ENCODE measurements around the gene GJB4.
"Not testable (repeated sequence)": the region's sequence is repeated elsewhere in the genome, so short reads cannot be mapped to it uniquely, and the experiment has no call there.

The GJB4 gene

DNA sequence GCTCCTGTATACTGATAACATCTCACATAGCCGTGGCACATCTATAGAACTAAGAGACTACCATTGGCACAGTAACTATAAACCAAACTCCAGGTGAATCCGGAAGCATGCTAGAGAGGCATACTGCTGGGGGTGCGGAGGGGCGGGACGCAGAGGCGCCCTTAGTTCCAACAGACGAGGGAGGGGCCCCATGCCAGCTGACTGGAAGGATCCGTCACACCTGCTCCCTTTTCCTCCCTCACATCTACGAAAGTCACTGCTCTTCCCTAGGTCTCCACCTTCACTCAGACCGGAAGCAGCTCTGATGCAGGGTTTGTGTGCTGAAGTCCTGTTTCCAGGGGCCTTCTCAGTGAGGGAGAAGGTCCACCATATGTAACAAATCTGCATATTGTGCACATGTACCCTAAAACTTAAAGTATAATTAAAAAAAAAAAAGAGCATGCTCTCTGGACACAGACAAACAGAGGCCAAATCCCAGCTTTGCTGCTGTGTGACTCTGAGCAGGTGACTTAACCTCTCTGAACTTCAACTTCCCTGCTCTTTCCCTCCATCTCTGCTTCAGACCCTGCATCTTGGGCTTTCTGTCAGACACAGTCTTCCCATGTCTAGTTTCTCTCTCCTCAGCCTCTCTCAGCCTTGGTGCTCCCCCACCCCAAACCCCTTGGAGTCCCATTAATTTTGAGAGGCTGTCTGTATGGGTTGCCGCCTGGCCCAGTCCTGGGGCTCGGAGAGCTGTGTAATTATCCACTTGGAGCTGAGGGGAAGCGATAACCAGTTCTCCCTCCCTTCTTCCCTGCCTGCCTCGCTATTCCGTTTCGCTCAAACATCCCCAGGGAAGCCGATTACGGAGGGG is 12.5 kb upstream of the GJB4 start:
- no peak for DNase-seq (ENCODE audit: low read depth in 3 of 3)

DNA sequence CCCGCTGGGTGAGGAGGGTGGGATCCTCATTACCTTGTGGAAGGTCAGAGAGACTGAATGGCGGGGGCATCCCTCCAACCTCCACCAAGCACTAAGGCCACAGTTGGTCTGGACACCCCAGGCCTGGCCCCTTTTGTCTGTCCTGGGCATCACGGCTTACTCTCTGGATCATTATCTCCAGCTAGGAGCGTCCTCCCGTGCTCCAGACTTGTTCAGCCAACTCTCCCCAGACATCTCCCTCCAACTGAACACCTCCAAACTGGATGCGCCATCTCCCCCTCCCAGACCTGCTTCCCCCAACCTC is 11.9 kb upstream of the GJB4 start:
- no peak for DNase-seq (ENCODE audit: low read depth in 3 of 3)

GRCh38 chr1:34749992-34750391 is 9.5 kb upstream of the GJB4 start:
- DNase-seq (ENCODE audit: low read depth in 3 of 3), result no peak

GRCh38 chr1:34750610-34751009 is 8.9 kb upstream of the GJB4 start:
- no peak for DNase-seq (ENCODE audit: low read depth in 3 of 3)

DNA sequence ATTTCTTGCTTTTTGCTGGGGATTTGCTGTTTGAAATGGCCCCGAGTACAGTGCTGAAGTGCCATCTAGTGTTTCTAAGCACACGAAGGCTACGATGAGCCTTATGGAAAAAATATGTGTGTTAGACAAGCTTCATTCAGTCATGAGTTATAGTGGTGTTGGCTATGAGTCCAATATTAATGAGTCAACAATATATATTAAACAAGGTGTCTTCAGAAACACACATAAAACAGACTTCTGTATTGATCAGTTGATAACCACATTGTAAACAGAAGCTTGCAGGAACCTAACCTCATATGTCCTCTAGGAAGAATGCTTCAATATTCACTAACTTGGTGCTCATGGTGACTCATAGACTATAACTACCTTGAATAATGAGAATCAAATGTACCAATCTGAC is 6.4 kb upstream of the GJB4 start:
- DNase-seq (ENCODE audit: low read depth in 3 of 3), result no peak

GRCh38 chr1:34754964-34755637 is 4.4 kb upstream of the GJB4 start, which contains the start of gene GJB5:
TSS of gene GJB5 (plus strand) at chr1:34755047. CDS start at chr1:34757331, 2,284 bp downstream.
- no peak for DNase-seq (ENCODE audit: low read depth in 3 of 3)

DNA sequence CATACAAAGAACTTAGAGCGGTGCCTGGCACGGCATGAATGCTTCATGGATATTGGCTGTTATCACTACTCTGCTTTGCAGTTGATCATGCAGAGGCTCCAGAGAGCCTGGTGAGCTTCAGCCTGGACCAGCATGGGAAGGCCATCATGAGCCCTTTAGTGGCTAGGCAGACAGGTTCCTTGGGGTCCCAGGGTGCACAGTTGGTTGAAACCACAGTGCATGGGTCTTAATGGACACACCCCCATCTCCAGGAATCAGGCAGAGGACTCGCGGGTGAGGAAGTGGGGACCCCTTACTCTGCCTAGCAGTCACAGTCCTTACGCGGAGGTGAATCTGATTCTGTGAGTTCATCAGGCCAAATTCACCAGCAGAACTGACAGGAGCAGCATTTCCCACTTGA is 3.6 kb upstream of the GJB4 start:
- DNase-seq (ENCODE audit: low read depth in 3 of 3), result no peak

DNA sequence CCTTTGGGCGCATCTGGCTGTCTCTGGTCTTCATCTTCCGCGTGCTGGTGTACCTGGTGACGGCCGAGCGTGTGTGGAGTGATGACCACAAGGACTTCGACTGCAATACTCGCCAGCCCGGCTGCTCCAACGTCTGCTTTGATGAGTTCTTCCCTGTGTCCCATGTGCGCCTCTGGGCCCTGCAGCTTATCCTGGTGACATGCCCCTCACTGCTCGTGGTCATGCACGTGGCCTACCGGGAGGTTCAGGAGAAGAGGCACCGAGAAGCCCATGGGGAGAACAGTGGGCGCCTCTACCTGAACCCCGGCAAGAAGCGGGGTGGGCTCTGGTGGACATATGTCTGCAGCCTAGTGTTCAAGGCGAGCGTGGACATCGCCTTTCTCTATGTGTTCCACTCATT is 2.2 kb upstream of the GJB4 start:
- no peak for DNase-seq (ENCODE audit: low read depth in 3 of 3)

GRCh38 chr1:34758751-34759150 is 789 bp upstream of the GJB4 start:
- DNase-seq (ENCODE audit: low read depth in 3 of 3), result no peak

DNA sequence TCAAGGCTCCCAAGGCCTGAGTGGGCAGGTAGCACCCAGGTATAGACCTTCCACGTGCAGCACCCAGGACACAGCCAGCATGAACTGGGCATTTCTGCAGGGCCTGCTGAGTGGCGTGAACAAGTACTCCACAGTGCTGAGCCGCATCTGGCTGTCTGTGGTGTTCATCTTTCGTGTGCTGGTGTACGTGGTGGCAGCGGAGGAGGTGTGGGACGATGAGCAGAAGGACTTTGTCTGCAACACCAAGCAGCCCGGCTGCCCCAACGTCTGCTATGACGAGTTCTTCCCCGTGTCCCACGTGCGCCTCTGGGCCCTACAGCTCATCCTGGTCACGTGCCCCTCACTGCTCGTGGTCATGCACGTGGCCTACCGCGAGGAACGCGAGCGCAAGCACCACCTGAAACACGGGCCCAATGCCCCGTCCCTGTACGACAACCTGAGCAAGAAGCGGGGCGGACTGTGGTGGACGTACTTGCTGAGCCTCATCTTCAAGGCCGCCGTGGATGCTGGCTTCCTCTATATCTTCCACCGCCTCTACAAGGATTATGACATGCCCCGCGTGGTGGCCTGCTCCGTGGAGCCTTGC is 1.7 kb downstream of the GJB4 start:
- DNase-seq (ENCODE audit: low read depth in 3 of 3), result no peak

GRCh38 chr1:34761776-34762307 is 2.3 kb downstream of the GJB4 start:
- DNase-seq (ENCODE audit: low read depth in 3 of 3), result no peak

DNA sequence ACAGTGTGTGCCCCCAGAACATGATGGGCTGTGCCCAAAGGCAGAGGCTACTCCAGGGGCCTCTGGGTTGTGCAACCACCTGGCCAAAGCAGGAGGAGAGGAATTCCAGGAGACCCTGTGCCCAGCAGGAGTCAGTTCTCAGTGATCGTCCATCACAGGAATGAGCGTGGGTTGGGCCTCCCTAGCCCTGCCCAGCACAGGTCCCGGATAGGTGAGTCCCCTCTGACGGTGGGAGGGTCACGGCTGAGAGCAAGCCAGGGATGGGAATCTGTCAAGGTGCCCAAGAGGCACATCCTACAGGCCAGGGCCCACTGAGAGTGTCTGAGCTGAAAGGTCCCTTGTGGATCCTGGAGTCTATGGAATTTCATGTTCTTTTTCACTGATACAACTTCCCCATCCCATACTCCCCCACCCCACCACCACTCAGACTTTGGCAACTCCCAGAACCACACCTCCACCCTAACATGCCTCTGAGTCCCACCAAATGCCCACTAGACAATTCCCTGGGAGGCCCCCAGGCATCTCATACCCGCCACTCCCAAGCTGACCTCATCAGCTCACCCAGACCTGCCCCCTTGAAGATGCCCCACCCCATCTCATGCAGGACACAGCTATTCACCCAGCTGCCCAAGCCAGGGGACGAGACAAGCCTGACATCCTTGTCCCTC is 3.1 kb downstream of the GJB4 start:
- DNase-seq (ENCODE audit: low read depth in 3 of 3), result no peak

- DNase-seq (ENCODE audit: low read depth in 3 of 3), result no peak
These were observed 3.7 kb downstream of the GJB4 start for GRCh38 chr1:34763142-34763781.

DNA sequence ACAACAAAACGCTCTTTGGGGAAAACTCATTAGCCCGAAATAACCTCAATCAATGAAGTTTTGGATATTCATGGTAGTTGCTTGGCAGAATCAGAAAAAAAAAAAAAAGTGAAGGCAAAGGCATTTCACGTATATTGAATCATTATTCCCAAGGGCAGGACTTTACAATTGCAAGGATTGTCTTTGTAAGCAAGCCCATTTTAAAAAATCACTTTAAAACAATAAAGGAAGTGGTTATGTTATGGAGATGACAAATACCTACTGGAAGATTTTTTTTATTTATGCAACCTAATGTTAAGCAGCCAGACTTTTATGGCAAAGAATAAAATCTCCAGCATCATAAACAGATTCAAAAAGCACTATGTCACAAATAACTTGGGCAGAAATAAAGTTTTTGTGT is 9.3 kb downstream of the GJB4 start:
- no peak for DNase-seq (ENCODE audit: low read depth in 3 of 3)

GRCh38 chr1:34770891-34771504 is 11.5 kb downstream of the GJB4 start:
- DNase-seq (ENCODE audit: low read depth in 3 of 3), result no peak

GRCh38 chr1:34771573-34772371 is 12.2 kb downstream of the GJB4 start:
- DNase-seq (ENCODE audit: low read depth in 3 of 3), result no peak

DNA sequence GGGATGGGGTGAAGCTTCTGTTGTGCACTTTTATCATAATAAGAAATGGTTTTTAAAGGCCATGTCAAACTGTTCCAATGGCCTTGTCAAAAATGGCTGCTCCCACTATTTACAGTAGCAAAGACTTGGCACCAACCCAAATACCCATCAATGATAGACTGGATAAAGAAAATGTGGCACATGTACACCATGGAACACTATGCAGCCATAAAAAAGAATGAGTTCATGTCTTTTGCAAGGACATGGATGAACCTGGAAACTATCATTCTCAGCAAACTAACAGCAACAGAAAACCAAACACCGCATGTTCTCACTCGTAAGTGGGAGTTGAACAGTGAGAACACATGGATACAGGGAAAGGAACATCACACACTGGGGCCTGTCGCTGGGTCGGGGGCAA is 13.6 kb downstream of the GJB4 start:
- DNase-seq (ENCODE audit: low read depth in 3 of 3), result not testable (repeated sequence)

GRCh38 chr1:34774957-34775356 is 15.4 kb downstream of the GJB4 start:
- DNase-seq (ENCODE audit: low read depth in 3 of 3), result no peak

GRCh38 chr1:34776911-34777310 is 17.4 kb downstream of the GJB4 start:
- no peak for DNase-seq (ENCODE audit: low read depth in 3 of 3)

DNA sequence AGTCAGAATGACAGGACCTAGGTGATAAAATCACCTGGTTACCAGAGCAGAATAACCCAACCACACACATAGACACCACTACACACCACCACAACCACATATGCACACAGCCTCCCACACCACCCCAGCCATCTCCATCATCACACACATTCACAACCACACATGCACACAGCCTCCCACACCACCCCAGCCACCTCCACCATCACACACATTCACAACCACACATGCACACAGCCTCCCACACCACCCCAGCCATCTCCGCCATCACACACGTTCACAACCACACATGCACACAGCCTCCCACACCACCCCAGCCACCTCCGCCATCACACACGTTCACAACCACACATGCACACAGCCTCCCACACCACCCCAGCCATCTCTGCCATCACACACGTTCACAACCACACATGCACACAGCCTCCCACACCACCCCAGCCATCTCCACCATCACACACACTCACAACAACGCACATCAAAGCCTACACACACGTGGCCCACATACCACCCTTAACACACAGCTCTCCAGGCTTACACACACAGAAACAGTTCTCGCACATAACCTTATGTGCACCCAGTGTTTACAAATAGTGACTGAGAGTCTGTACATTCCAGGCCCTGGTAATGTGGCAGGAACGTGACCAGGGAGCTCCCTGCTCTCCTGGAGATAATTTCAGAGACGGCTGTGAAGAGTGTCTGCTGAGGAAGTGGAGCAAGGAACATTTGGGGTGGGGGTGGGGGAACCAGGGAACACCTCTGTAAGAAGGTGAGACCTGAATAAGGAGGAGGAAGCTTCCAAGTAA is 18.2 kb downstream of the GJB4 start:
- DNase-seq (ENCODE audit: low read depth in 3 of 3), result no peak

Measured in stimulated activated CD4-positive, alpha-beta T cell treated with anti-CD3 and anti-CD28 coated beads, TNF-alpha, amount 100 ng/mL, for 48 hours (primary cell).